ENCODE data around the gene CFAP52.
"Not testable (repeated sequence)": the region's sequence is repeated elsewhere in the genome, so short reads cannot be mapped to it uniquely, and the experiment has no call there.

Gene CFAP52

DNA sequence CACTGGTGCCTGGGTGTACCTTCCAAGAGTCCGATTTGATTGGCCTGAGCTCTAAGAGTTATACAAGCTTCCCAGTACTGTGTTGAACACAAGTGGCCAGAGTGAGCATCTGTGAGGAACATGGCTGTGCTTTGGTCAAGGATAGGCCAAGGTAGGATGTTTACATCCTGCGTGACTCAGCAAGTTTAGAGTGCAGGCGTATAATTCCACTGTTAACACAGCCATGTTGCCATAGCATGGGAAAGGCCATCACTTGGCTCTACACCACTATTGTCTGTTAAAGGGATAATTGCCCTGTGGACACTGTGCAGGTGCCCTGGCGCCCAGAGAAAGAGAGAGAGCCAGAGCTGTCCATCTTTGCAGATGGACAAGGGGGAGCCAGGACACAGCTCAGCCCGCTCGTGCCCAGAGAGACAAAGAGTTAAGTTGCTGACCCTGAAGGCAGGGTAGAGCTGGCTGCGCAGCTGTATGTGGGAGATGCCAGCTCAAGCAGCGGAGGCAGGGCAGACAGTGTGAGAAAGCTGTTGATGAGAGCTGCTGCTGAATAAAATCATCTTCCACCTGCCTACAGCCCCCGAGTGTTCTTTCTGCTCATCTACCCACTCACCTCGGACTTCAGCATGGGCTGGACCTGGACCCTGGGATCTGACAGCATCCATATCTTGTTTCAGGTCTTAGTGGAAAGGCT, 11.7 kb downstream of the CFAP52 start:
- Histone ChIP-seq H3K27me3 (ENCODE audit: control insufficient read depth, insufficient read depth, low read length) (no peaks in the 10 kb centered on the region), H3K4me1 (ENCODE audit: control insufficient read depth, insufficient read depth, low read length) (no peaks in the 10 kb centered on the region), H3K36me3 (ENCODE audit: control insufficient read depth, insufficient read depth, low read length) (no peaks in the 10 kb centered on the region), H3K4me3 (ENCODE audit: low read length) (no peak overlapping the region), H3K9ac (ENCODE audit: low read length) (no peak overlapping the region), H3K27ac (ENCODE audit: low read depth, low read length) (no peak overlapping the region)

DNA sequence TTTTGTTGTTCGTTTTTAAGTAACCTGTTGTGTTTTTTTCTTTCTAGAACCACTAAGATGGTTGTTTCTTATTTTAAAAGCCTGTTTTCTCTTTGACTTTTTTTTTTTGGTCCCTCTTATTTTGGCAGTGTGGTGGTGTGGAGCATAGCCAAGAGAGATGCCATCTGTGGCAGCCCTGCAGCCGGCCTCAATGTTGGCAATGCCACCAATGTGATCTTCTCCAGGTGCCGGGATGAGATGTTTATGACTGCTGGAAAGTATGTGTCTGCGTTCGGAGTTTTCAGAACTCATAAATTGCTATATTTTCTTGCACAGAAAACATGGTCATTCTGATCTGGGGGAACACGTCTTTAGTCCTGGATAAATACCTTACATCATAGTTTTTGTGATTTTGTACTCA, 17.6 kb downstream of the CFAP52 start:
- H3K9ac ChIP-seq (ENCODE audit: low read length) = no peak overlapping the region
- H3K27ac ChIP-seq (ENCODE audit: low read depth, low read length) = no peak overlapping the region
- no peaks in the 10 kb centered on the region for H3K27me3 ChIP-seq (ENCODE audit: control insufficient read depth, insufficient read depth, low read length)
- no peaks in the 10 kb centered on the region for H3K36me3 ChIP-seq (ENCODE audit: control insufficient read depth, insufficient read depth, low read length)
- H3K4me1 ChIP-seq (ENCODE audit: control insufficient read depth, insufficient read depth, low read length) = no peaks in the 10 kb centered on the region
- no peak overlapping the region for H3K4me3 ChIP-seq (ENCODE audit: low read length)

DNA sequence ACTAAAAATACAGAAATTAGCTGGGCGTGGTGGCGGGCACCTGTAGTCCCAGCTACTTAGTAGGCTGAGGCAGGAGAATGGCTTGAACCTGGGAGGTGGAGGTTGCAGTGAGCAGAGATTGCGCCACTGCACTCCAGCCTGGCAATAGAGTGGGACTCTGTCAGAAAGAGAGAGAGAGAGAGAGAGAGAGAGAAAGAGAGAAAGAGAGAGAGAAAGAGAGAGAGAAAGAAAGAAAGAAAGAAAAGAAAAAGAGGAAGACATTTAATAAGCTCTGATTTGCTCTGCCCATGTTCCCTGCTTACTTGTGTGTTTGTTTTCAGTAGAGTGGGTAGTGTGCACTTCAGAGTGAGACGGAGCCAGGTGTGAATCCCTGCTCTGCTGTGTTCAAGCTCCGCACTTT, 21.2 kb downstream of the CFAP52 start:
- H3K9ac ChIP-seq (ENCODE audit: low read length); H3K36me3 ChIP-seq (ENCODE audit: control insufficient read depth, insufficient read depth, low read length); H3K4me1 ChIP-seq (ENCODE audit: control insufficient read depth, insufficient read depth, low read length); H3K27ac ChIP-seq (ENCODE audit: low read depth, low read length); H3K4me3 ChIP-seq (ENCODE audit: low read length); H3K27me3 ChIP-seq (ENCODE audit: control insufficient read depth, insufficient read depth, low read length): not testable (repeated sequence)

DNA sequence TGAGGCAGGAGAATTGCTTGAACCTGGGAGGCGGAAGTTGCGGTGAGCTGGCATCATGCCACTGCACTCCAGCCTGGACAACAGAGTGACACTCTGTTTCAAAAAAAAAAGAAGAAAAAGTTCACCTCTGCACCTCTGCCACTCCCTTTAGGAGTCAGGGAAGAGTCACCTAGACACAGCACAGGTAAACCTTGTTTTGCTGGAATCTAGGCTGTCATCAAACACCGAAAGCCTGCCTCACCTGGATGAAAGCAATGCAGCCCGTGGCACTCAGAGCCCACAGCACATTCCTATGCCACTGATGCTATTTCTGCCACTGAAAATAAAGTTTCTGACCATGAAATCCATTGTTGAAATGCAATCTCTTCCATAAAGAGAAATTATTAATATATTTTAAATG, 22.2 kb downstream of the CFAP52 start:
- H3K4me1 ChIP-seq (ENCODE audit: control insufficient read depth, insufficient read depth, low read length) = no peaks in the 10 kb centered on the region
- H3K27me3 ChIP-seq (ENCODE audit: control insufficient read depth, insufficient read depth, low read length) = no peaks in the 10 kb centered on the region
- H3K4me3 ChIP-seq (ENCODE audit: low read length) = no peak overlapping the region
- H3K27ac ChIP-seq (ENCODE audit: low read depth, low read length) = no peak overlapping the region
- no peaks in the 10 kb centered on the region for H3K36me3 ChIP-seq (ENCODE audit: control insufficient read depth, insufficient read depth, low read length)
- no peak overlapping the region for H3K9ac ChIP-seq (ENCODE audit: low read length)

DNA sequence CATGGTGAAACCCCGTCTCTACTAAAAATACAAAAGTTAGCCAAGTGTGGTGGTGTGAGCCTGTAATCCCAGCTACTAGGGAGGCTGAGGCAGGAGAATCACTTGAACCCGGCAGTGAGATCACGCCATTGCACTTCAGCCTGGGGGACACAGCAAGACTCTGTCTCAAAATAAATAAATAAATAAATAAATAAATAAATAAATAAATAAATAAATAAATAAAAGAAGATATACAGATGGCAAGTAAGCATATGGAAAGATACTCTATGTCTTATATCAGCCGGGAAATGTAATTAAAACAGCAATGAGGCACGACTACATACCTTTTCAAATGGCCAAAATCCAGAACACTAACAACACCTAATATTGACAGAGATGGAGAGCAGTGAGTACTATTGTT, 28.1 kb downstream of the CFAP52 start:
- not testable (repeated sequence) for H3K4me1 ChIP-seq (ENCODE audit: control insufficient read depth, insufficient read depth, low read length); H3K27me3 ChIP-seq (ENCODE audit: control insufficient read depth, insufficient read depth, low read length); H3K9ac ChIP-seq (ENCODE audit: low read length); H3K36me3 ChIP-seq (ENCODE audit: control insufficient read depth, insufficient read depth, low read length); H3K27ac ChIP-seq (ENCODE audit: low read depth, low read length); H3K4me3 ChIP-seq (ENCODE audit: low read length)

DNA sequence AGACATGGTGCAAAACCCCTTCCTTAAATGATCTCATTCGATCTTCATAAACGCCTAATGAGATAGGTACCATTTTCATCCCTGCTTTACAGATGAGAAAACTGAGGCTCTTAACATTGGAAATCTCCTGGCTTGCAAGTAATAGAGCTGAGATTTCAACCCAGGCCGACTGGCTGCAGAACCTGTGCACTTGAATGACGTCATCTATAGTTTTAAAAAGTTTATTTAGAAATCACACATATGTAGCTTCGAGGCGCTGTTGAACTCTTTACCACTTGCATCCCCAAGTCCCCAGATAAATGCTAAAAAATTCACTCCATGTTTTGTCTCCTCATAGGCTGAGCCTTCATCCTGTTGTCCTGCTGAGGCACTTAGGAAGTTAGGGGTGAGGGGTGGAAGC, 30.0 kb downstream of the CFAP52 start:
- no peak overlapping the region for H3K9ac ChIP-seq (ENCODE audit: low read length)
- H3K36me3 ChIP-seq (ENCODE audit: control insufficient read depth, insufficient read depth, low read length) = no peaks in the 10 kb centered on the region
- H3K27ac ChIP-seq (ENCODE audit: low read depth, low read length) = no peak overlapping the region
- H3K4me1 ChIP-seq (ENCODE audit: control insufficient read depth, insufficient read depth, low read length) = no peaks in the 10 kb centered on the region
- H3K4me3 ChIP-seq (ENCODE audit: low read length) = no peak overlapping the region
- H3K27me3 ChIP-seq (ENCODE audit: control insufficient read depth, insufficient read depth, low read length) = no peaks in the 10 kb centered on the region

DNA sequence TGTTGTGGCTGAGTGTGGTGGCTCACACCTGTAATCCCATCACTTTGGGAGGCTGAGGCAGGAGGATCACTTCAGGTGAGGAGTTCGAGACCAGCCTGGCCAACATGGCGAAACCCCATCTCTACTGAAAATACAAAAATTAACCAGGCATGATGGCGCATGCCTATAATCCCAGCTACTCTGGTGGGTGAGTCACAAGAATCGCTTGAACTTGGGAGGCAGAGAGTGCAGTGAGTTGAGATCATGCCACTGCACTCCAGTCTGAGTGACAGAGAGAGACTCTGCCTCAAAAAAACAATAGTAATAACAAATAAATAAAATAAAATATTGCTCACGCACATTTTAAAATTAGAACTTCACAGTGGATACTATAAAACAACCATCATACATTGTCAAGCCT, 30.6 kb downstream of the CFAP52 start:
- H3K27ac ChIP-seq (ENCODE audit: low read depth, low read length); H3K27me3 ChIP-seq (ENCODE audit: control insufficient read depth, insufficient read depth, low read length); H3K9ac ChIP-seq (ENCODE audit: low read length); H3K4me1 ChIP-seq (ENCODE audit: control insufficient read depth, insufficient read depth, low read length); H3K36me3 ChIP-seq (ENCODE audit: control insufficient read depth, insufficient read depth, low read length); H3K4me3 ChIP-seq (ENCODE audit: low read length): not testable (repeated sequence)

DNA sequence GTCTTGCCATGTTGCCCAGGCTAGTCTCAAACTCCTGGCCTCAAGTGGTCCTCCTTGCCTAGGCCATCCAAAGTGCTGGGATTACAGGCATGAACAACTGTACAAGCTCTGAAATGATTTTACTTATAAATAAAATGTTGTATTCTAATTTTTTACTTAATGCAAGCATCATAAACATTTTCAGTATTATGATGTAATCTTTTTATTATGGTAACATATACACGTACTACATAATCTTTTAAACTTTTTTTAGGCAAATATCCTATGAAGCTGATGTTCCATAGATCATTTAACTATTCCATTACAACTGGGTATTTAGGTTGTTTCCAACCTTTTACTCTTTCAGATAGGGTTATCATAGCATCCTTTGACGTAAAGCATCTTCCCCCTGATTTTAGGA, 35.1 kb downstream of the CFAP52 start:
- Histone ChIP-seq H3K27me3 (ENCODE audit: control insufficient read depth, insufficient read depth, low read length) (no peaks in the 10 kb centered on the region), H3K9ac (ENCODE audit: low read length) (no peak overlapping the region), H3K36me3 (ENCODE audit: control insufficient read depth, insufficient read depth, low read length) (no peaks in the 10 kb centered on the region), H3K4me3 (ENCODE audit: low read length) (no peak overlapping the region), H3K4me1 (ENCODE audit: control insufficient read depth, insufficient read depth, low read length) (no peaks in the 10 kb centered on the region), H3K27ac (ENCODE audit: low read depth, low read length) (no peak overlapping the region)

DNA sequence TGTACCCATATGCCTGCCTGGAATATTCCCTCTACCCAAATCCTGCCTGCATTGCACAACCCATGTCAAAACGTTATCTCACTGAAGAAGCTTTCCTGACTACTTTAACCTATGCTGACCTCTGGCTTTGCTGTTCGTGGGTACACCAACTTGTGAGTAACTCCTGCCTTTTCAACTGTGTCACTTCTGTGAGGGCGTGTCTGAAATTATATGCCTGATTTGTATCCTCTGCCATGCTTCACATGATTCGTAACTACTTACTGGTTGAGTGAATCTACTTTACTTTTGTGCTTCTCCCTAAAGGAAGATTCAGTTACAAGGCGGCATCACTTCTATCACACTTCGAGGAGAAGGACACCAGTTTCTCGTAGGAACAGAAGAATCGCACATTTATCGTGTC, 35.6 kb downstream of the CFAP52 start:
- no peak overlapping the region for H3K9ac ChIP-seq (ENCODE audit: low read length)
- no peak overlapping the region for H3K4me3 ChIP-seq (ENCODE audit: low read length)
- no peaks in the 10 kb centered on the region for H3K36me3 ChIP-seq (ENCODE audit: control insufficient read depth, insufficient read depth, low read length)
- no peaks in the 10 kb centered on the region for H3K27me3 ChIP-seq (ENCODE audit: control insufficient read depth, insufficient read depth, low read length)
- no peak overlapping the region for H3K27ac ChIP-seq (ENCODE audit: low read depth, low read length)
- no peaks in the 10 kb centered on the region for H3K4me1 ChIP-seq (ENCODE audit: control insufficient read depth, insufficient read depth, low read length)

DNA sequence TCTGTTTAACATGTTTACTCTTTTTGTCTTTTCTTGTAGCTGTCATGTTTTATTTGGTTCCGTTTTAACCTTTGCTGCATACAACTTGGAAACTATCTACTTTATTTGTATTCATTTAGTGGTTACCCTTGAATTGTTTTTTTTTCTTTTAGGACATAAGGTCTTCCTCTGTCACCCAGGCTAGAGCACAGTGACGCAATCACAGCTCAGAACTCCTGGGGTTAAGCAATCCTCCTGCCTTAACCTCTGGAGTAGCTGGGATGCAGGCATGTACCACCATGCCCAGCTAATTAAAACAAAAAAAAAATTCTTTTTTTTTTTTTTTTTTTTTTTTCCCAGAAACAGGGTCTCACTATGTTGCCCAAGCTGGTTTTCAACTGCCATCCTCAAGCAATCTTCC, 39.0 kb downstream of the CFAP52 start:
- H3K27me3 ChIP-seq (ENCODE audit: control insufficient read depth, insufficient read depth, low read length) = no peaks in the 10 kb centered on the region
- H3K4me3 ChIP-seq (ENCODE audit: low read length) = no peak overlapping the region
- H3K9ac ChIP-seq (ENCODE audit: low read length) = no peak overlapping the region
- no peaks in the 10 kb centered on the region for H3K4me1 ChIP-seq (ENCODE audit: control insufficient read depth, insufficient read depth, low read length)
- H3K36me3 ChIP-seq (ENCODE audit: control insufficient read depth, insufficient read depth, low read length) = no peaks in the 10 kb centered on the region
- H3K27ac ChIP-seq (ENCODE audit: low read depth, low read length) = no peak overlapping the region

DNA sequence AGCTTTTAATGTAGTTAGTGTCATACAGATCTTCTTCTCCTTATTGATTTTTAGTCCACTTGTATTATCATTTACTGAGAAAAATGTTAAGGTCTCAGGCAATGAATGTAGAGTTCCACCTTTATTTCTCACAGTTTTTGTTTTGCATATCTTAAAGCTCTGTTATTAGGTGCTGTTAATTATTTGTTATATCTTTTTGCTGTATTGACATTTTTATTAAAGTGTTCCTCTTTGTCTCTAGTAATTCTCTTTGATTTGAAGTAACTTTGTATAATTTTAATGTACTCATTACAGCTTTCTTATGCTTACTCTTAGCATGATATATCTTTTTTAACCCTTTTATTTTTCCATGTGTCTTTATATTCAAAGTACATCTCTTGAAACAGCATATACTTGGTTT, 46.5 kb downstream of the CFAP52 start:
- Histone ChIP-seq H3K36me3 (ENCODE audit: control insufficient read depth, insufficient read depth, low read length) (no peaks in the 10 kb centered on the region), H3K4me3 (ENCODE audit: low read length) (no peak overlapping the region), H3K27ac (ENCODE audit: low read depth, low read length) (no peak overlapping the region), H3K9ac (ENCODE audit: low read length) (no peak overlapping the region), H3K4me1 (ENCODE audit: control insufficient read depth, insufficient read depth, low read length) (no peaks in the 10 kb centered on the region), H3K27me3 (ENCODE audit: control insufficient read depth, insufficient read depth, low read length) (no peaks in the 10 kb centered on the region)

DNA sequence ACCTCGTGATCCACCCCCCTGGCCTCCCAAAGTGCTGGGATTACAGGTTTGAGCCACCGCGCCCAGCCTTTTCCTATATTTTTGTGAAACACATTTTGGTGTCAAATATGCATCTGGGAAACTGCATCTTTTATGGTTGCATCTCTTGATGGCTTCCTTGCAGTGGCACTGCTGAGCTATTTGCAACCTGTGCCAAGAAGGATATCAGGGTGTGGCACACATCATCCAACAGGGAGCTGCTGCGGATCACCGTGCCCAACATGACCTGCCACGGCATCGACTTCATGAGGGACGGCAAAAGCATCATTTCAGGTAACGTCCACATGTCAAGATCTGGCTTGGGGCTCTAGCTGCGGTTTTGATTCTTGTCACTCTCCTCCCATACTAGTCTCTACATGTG, 52.1 kb downstream of the CFAP52 start:
- H3K4me1 ChIP-seq (ENCODE audit: control insufficient read depth, insufficient read depth, low read length) = no peaks in the 10 kb centered on the region
- H3K4me3 ChIP-seq (ENCODE audit: low read length) = no peak overlapping the region
- H3K27me3 ChIP-seq (ENCODE audit: control insufficient read depth, insufficient read depth, low read length) = no peaks in the 10 kb centered on the region

DNA sequence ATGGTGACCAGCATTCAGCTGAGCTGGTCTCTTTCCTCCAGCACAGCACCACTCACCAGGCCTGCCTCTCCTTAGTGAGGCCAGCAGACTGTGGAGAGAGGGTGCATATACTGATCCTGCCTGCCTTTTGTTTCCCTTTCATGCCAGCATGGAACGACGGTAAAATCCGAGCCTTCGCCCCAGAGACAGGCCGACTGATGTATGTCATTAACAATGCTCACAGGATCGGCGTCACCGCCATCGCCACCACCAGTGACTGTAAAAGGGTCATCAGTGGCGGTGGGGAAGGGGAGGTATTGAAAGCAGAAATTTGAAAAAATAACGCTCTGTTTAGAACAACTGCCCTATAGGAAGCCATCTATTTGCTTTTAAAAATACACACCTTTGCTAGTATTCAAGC, 56.3 kb downstream of the CFAP52 start:
- Histone ChIP-seq H3K9ac (ENCODE audit: low read length) (no peak overlapping the region), H3K36me3 (ENCODE audit: control insufficient read depth, insufficient read depth, low read length) (no peaks in the 10 kb centered on the region), H3K4me1 (ENCODE audit: control insufficient read depth, insufficient read depth, low read length) (no peaks in the 10 kb centered on the region), H3K27ac (ENCODE audit: low read depth, low read length) (no peak overlapping the region), H3K27me3 (ENCODE audit: control insufficient read depth, insufficient read depth, low read length) (no peaks in the 10 kb centered on the region), H3K4me3 (ENCODE audit: low read length) (no peak overlapping the region)

More for the DNA sequence above, 52.1 kb downstream of the CFAP52 start:
- H3K9ac ChIP-seq (ENCODE audit: low read length) = no peak overlapping the region
- no peaks in the 10 kb centered on the region for H3K36me3 ChIP-seq (ENCODE audit: control insufficient read depth, insufficient read depth, low read length)
- H3K27ac ChIP-seq (ENCODE audit: low read depth, low read length) = no peak overlapping the region

Data from rectal smooth muscle tissue (tissue), 1 donor.